ENCODE data around the gene EPHA3. TPM values are rescaled to one million over a fixed set of nuclear protein-coding genes. Genes with fewer than 3 reads are reported as not detected.

The EPHA3 gene
- total and polyA plus RNA-seq, 4 donors: 0.44 to 2.7 (median 1.2) TPM

- 40% methylated on average over 1 of the region's 1 CpG for WGBS
- Histone ChIP-seq H3K27ac (ENCODE audit: low read depth in 1 of 2, low read length in 2 of 2) (no peak overlapping the region), H3K4me3 (ENCODE audit: low read depth in 1 of 3, low read length in 3 of 3) (no peak overlapping the region), H3K9ac (ENCODE audit: low read depth in 1 of 2, low read length in 2 of 2) (no peak overlapping the region), H3K36me3 (ENCODE audit: control insufficient read depth in 4 of 4, insufficient read depth in 3 of 4, low read depth in 1 of 4, low read length in 3 of 4) (no peaks in the 10 kb centered on the region), H3K27me3 (ENCODE audit: control insufficient read depth in 4 of 4, insufficient read depth in 4 of 4, low read length in 3 of 4) (peaks cover 0 to 3% (median 2%) of the 10 kb centered on the region in 4 donors), H3K4me1 (ENCODE audit: control insufficient read depth in 4 of 4, insufficient read depth in 4 of 4, low read length in 3 of 4) (no peaks in the 10 kb centered on the region), H3K9me3 (ENCODE audit: control insufficient read depth in 4 of 4, low read length in 3 of 4) (no peaks in the 10 kb centered on the region)
- no peak for TF ChIP-seq SP1 (IDR thresholded peaks at IDR 0.05)
- TF ChIP-seq HNF4G (IDR thresholded peaks at IDR 0.05): no peak
- TF ChIP-seq, protein P1, sequence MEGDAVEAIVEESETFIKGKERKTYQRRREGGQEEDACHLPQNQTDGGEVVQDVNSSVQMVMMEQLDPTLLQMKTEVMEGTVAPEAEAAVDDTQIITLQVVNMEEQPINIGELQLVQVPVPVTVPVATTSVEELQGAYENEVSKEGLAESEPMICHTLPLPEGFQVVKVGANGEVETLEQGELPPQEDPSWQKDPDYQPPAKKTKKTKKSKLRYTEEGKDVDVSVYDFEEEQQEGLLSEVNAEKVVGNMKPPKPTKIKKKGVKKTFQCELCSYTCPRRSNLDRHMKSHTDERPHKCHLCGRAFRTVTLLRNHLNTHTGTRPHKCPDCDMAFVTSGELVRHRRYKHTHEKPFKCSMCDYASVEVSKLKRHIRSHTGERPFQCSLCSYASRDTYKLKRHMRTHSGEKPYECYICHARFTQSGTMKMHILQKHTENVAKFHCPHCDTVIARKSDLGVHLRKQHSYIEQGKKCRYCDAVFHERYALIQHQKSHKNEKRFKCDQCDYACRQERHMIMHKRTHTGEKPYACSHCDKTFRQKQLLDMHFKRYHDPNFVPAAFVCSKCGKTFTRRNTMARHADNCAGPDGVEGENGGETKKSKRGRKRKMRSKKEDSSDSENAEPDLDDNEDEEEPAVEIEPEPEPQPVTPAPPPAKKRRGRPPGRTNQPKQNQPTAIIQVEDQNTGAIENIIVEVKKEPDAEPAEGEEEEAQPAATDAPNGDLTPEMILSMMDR (IDR thresholded peaks at IDR 0.05; ENCODE audit: low read depth, low read length, missing input control): no peak
- no peak for TF ChIP-seq JUND (IDR thresholded peaks at IDR 0.05)
- TF ChIP-seq FOXA1 (IDR thresholded peaks at IDR 0.05): no peak
- no peak for TF ChIP-seq GABPA (IDR thresholded peaks at IDR 0.05 in 1 of 2, conservative IDR thresholded peaks at IDR 0.05 in 1 of 2)
- no peak for DNase-seq (ENCODE audit: low spot score)
Observed at GRCh38 chr3:89405176-89405575, 297.8 kb downstream of the EPHA3 start.

GRCh38 chr3:89405593-89405992 lies 298.2 kb downstream of the EPHA3 start:
- H3K36me3 ChIP-seq (ENCODE audit: control insufficient read depth in 4 of 4, insufficient read depth in 3 of 4, low read depth in 1 of 4, low read length in 3 of 4): no peaks in the 10 kb centered on the region
- H3K9me3 ChIP-seq (ENCODE audit: control insufficient read depth in 4 of 4, low read length in 3 of 4): no peaks in the 10 kb centered on the region
- no peak overlapping the region for H3K9ac ChIP-seq (ENCODE audit: low read depth in 1 of 2, low read length in 2 of 2)
- no peak for DNase-seq (ENCODE audit: low spot score)
- peaks cover 0 to 3% (median 2%) of the 10 kb centered on the region in 4 donors for H3K27me3 ChIP-seq (ENCODE audit: control insufficient read depth in 4 of 4, insufficient read depth in 4 of 4, low read length in 3 of 4)
- H3K27ac ChIP-seq (ENCODE audit: low read depth in 1 of 2, low read length in 2 of 2): no peak overlapping the region
- whole genome bisulfite sequencing: 70% methylated on average over 2 of the region's 2 CpGs
- H3K4me1 ChIP-seq (ENCODE audit: control insufficient read depth in 4 of 4, insufficient read depth in 4 of 4, low read length in 3 of 4): no peaks in the 10 kb centered on the region
- TF ChIP-seq FOXA2 (IDR thresholded peaks at IDR 0.05): no peak
- TF ChIP-seq, protein P2, sequence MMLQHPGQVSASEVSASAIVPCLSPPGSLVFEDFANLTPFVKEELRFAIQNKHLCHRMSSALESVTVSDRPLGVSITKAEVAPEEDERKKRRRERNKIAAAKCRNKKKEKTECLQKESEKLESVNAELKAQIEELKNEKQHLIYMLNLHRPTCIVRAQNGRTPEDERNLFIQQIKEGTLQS (IDR thresholded peaks at IDR 0.05): no peak
- TF ChIP-seq SP1 (IDR thresholded peaks at IDR 0.05): no peak
- no peak for TF ChIP-seq ZBTB33 (IDR thresholded peaks at IDR 0.05)
- no peak for TF ChIP-seq RXRA (IDR thresholded peaks at IDR 0.05)
- TF ChIP-seq TAF1 (conservative IDR thresholded peaks at IDR 0.05): no peak
- no peak for TF ChIP-seq MAX (IDR thresholded peaks at IDR 0.05)
- TF ChIP-seq, protein P1 (IDR thresholded peaks at IDR 0.05; ENCODE audit: low read depth, low read length, missing input control): no peak
- no peak for TF ChIP-seq RAD21 (IDR thresholded peaks at IDR 0.05)
- TF ChIP-seq YY1 (IDR thresholded peaks at IDR 0.05): no peak
- TF ChIP-seq REST (IDR thresholded peaks at IDR 0.05): no peak
- TF ChIP-seq EGR1 (IDR thresholded peaks at IDR 0.05; ENCODE audit: low read depth in 2 of 2): no peak
- TF ChIP-seq JUND (IDR thresholded peaks at IDR 0.05): no peak
- TF ChIP-seq HNF4G (IDR thresholded peaks at IDR 0.05): no peak
- no peak for TF ChIP-seq HNF4A (conservative IDR thresholded peaks at IDR 0.05)
- no peak for TF ChIP-seq FOXA1 (IDR thresholded peaks at IDR 0.05)
- no peak for TF ChIP-seq NR2F2 (IDR thresholded peaks at IDR 0.05)
- TF ChIP-seq GABPA (IDR thresholded peaks at IDR 0.05 in 1 of 2, conservative IDR thresholded peaks at IDR 0.05 in 1 of 2): no peak
- H3K4me3 ChIP-seq (ENCODE audit: low read depth in 1 of 3, low read length in 3 of 3): no peak overlapping the region

All from liver (tissue), 9 donors.